Caco-2 (cell line): ENCODE results near the gene ZNF467. TPM values are rescaled to one million over a fixed set of nuclear protein-coding genes. Genes with fewer than 3 reads are reported as not detected.

Experiments
- BruUV-seq: library from RNA; stranded (reverse); fragments of 400-500 nt; replicated peaks from 2 replicates; lab custom pipeline; 2021; lab: Mats Ljungman, UMichigan
- CTCF ChIA-PET: fragments of 300-600 bp; sonication (Branson Sonifier 250); formaldehyde crosslinking; loops from one replicate; lab custom pipeline; 2022; ENCODE audit warnings: antibody characterized with exemption; lab: Charles Lee
- POLR2A ChIA-PET: fragments of 300-600 bp; sonication (Branson Sonifier 250); formaldehyde crosslinking; loops from one replicate; lab custom pipeline; 2022; ENCODE audit warnings: antibody characterized with exemption; lab: Charles Lee
- DNase-seq, 2 experiments: peaks; one replicate each; pipeline versions ENCODE4 v3.0.0 to v3.0.0-alpha.2; 2020 to 2022
- H3K27me3 ChIP-seq: replicated peaks from 2 replicates; pipeline ENCODE4 v1.6.0; 2011; ENCODE audit warnings: low read length; ENCODE audit not compliant: control insufficient read depth, insufficient read depth
- H3K36me3 ChIP-seq: 2 replicates; pipeline ENCODE4 v1.5.1; 2011; ENCODE audit warnings: low read length; ENCODE audit not compliant: control insufficient read depth, insufficient read depth
- H3K4me1 ChIP-seq: fragments of 250-450 bp; sonication (Bioruptor Pico); 2 replicates; pipeline ENCODE4 v1.5.1; 2020; ENCODE audit warnings: mild to moderate bottlenecking
- H3K4me3 ChIP-seq: 2 replicates; pipeline ENCODE4 v1.5.1; 2011; ENCODE audit warnings: low read depth, mild to moderate bottlenecking, control low read depth, low read length
- H3K9me3 ChIP-seq: fragments of 250-450 bp; sonication (Bioruptor Pico); 2 replicates; pipeline ENCODE4 v1.5.1; 2020; ENCODE audit warnings: mild to moderate bottlenecking, moderate library complexity
- H3K27ac Mint-ChIP-seq: one replicate; pipeline ENCODE4 v1.8.0; 2022; ENCODE audit warnings: mixed read lengths; ENCODE audit not compliant: unreplicated experiment
- H3K27me3 Mint-ChIP-seq: one replicate; pipeline ENCODE4 v1.8.0; 2022; ENCODE audit warnings: mixed read lengths; ENCODE audit not compliant: insufficient read depth, unreplicated experiment
- H3K36me3 Mint-ChIP-seq: one replicate; pipeline ENCODE4 v1.8.0; 2022; ENCODE audit warnings: mild to moderate bottlenecking, mixed read lengths; ENCODE audit not compliant: insufficient read depth, unreplicated experiment
- H3K4me1 Mint-ChIP-seq: one replicate; pipeline ENCODE4 v1.8.0; 2022; ENCODE audit warnings: low read depth, mixed read lengths; ENCODE audit not compliant: unreplicated experiment
- H3K4me3 Mint-ChIP-seq: one replicate; pipeline ENCODE4 v1.8.0; 2022; ENCODE audit warnings: mild to moderate bottlenecking, moderate library complexity, mixed read lengths; ENCODE audit not compliant: unreplicated experiment
- H3K9me3 Mint-ChIP-seq: one replicate; pipeline ENCODE4 v1.8.0; 2022; ENCODE audit warnings: mixed read lengths; ENCODE audit not compliant: unreplicated experiment
- intact Hi-C: fragments of 100-400 bp; cut with micrococcal nuclease; formaldehyde crosslinking; loops from one replicate; pipeline ENCODE4 v1.10.0; 2022; ENCODE audit not compliant: unreplicated experiment
- total RNA-seq: library from RNA; stranded (reverse); gene quantifications from 2 replicates; pipeline ENCODE4 v1.2.3, GENCODE V29; 2022
- TF ChIP-seq, protein P1 (sequence below), 2 experiments: fragments of 200-600 bp in 1 of 2; IDR thresholded peaks; 1 replicate in 1 of 2; 2 replicates in 1 of 2; pipeline versions ENCODE4 v1.5.1 to v1.8.0; 2011 to 2022; ENCODE audit warnings: antibody characterized with exemption in 1 of 2, control low read depth in 1 of 2, inconsistent platforms in 1 of 2, low read depth in 1 of 2, low read length in 1 of 2, mild to moderate bottlenecking in 1 of 2, moderate library complexity in 1 of 2; ENCODE audit not compliant: insufficient read depth in 1 of 2, severe bottlenecking in 1 of 2, unreplicated experiment in 1 of 2

Gene ZNF467
- total RNA-seq, 1 experiment from 2014 or later = 1.7 TPM

DNA sequence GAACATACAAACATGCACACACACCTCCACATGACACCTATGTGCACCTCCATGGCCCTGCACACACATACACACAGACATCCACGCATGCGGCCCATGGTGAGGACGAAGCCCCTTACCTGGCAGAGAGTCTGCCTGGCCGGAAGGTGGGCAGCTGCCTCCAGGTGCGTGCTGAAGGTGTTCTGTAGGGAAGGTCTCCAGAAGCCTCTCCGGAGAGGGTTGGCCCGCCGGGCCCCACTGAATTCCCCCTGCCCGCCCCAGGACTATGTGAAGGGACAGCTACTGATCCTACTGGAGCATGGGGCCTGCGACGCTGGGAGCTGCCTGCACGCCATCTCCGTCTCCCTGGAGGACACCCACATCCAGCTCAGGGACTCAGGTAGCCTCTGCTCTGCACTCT is 8.5 kb upstream of the ZNF467 start:
- H3K4me3 Mint-ChIP-seq = no peak overlapping the region

DNA sequence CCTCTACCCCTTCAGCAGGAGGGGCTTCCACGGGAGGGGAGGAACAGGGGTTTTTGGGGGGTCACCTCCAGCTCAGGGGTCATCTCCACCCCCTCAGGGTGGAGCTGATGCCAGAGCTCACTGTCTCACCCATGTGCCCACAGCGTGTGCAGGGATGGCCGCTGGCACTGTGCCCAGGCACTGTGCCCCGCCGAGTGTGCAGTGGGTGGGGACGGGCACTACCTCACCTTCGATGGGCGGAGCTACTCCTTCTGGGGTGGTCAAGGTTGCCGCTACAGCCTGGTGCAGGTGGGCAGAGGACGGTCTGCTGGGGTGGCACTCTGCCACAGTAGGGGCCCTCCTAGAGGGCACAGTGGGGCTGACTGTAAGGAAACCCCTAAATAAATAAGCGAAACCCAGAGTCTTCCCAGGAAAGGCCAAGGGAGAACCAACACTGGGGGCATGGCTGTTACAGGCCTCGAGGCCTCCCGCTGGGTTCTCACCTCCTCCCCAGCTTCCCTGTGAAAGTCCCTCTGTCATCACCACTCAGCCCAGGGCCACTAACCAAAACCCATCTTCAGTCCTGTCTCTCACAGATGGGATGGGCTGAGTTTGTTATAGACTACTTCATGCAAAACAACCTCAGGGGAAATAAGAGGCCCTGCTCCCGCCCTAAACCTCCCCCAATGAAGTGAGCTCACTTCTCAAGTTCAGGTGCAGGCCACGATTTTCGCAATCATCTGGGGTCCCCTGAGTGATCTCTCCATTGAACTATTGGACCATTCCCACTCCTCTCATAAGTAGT is 7.4 kb upstream of the ZNF467 start:
- no peaks in the 10 kb centered on the region for H3K9me3 Mint-ChIP-seq
- H3K27me3 Mint-ChIP-seq = peaks cover 7% of the 10 kb centered on the region
- POLR2A ChIA-PET = no interaction called here
- no peak overlapping the region for H3K4me3 ChIP-seq
- intact Hi-C loops = no loop called here
- H3K9me3 ChIP-seq = no peaks in the 10 kb centered on the region
- no peaks in the 10 kb centered on the region for H3K4me1 ChIP-seq
- H3K36me3 ChIP-seq = no peaks in the 10 kb centered on the region
- H3K27me3 ChIP-seq = no peaks in the 10 kb centered on the region
- no TSS peak for BruUV-seq
- no peak overlapping the region for H3K4me3 Mint-ChIP-seq
- no peak overlapping the region for H3K27ac Mint-ChIP-seq
- DNase-seq = no peak
- TF ChIP-seq, protein P1, sequence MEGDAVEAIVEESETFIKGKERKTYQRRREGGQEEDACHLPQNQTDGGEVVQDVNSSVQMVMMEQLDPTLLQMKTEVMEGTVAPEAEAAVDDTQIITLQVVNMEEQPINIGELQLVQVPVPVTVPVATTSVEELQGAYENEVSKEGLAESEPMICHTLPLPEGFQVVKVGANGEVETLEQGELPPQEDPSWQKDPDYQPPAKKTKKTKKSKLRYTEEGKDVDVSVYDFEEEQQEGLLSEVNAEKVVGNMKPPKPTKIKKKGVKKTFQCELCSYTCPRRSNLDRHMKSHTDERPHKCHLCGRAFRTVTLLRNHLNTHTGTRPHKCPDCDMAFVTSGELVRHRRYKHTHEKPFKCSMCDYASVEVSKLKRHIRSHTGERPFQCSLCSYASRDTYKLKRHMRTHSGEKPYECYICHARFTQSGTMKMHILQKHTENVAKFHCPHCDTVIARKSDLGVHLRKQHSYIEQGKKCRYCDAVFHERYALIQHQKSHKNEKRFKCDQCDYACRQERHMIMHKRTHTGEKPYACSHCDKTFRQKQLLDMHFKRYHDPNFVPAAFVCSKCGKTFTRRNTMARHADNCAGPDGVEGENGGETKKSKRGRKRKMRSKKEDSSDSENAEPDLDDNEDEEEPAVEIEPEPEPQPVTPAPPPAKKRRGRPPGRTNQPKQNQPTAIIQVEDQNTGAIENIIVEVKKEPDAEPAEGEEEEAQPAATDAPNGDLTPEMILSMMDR (IDR thresholded peaks at IDR 0.05; ENCODE audit: insufficient read depth in 1 of 2, low read depth in 1 of 2, low read length in 1 of 2, severe bottlenecking in 1 of 2, unreplicated experiment in 1 of 2) = no peak
- no peaks in the 10 kb centered on the region for H3K4me1 Mint-ChIP-seq
- H3K36me3 Mint-ChIP-seq = no peaks in the 10 kb centered on the region
- CTCF ChIA-PET = interaction anchor here (0.7 kb wide), 1 partner anchor 89 kb away, joined by 3 read pairs; no protein-coding TSS in a partner anchor

More for the DNA sequence above, 8.5 kb upstream of the ZNF467 start:
- Histone ChIP-seq H3K4me3 (no peak overlapping the region), H3K27me3 (no peaks in the 10 kb centered on the region), H3K9me3 (no peaks in the 10 kb centered on the region), H3K36me3 (no peaks in the 10 kb centered on the region), H3K4me1 (no peaks in the 10 kb centered on the region)
- BruUV-seq = no TSS peak
- ChIA-PET POLR2A (no interaction called here), CTCF (no interaction called here)
- no peaks in the 10 kb centered on the region for H3K9me3 Mint-ChIP-seq
- H3K27me3 Mint-ChIP-seq = peaks cover 3% of the 10 kb centered on the region
- H3K27ac Mint-ChIP-seq = no peak overlapping the region
- intact Hi-C loops = no loop called here
- H3K4me1 Mint-ChIP-seq = no peaks in the 10 kb centered on the region
- no peaks in the 10 kb centered on the region for H3K36me3 Mint-ChIP-seq
- no peak for DNase-seq
- TF ChIP-seq, protein P1 (IDR thresholded peaks at IDR 0.05; ENCODE audit: insufficient read depth in 1 of 2, low read depth in 1 of 2, low read length in 1 of 2, severe bottlenecking in 1 of 2, unreplicated experiment in 1 of 2) = no peak

DNA sequence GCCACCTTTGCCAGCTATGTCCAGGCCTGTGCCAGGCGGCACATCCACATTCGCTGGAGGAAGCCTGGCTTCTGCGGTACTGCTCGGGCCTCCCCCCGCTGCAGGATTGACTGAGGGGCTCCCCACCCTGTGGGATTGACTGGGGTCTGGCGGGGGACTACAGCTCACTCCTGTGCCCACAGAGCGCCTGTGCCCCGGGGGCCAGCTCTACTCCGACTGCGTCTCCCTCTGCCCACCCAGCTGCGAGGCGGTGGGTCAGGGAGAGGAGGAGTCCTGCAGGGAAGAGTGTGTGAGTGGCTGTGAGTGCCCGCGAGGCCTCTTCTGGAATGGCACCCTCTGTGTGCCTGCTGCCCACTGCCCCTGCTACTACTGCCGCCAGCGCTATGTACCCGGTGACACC is 6.7 kb upstream of the ZNF467 start:
- no peaks in the 10 kb centered on the region for H3K9me3 Mint-ChIP-seq
- H3K27ac Mint-ChIP-seq = no peak overlapping the region
- Histone ChIP-seq H3K4me3 (no peak overlapping the region), H3K4me1 (no peaks in the 10 kb centered on the region), H3K9me3 (no peaks in the 10 kb centered on the region), H3K27me3 (no peaks in the 10 kb centered on the region), H3K36me3 (no peaks in the 10 kb centered on the region)
- TF ChIP-seq, protein P1 (IDR thresholded peaks at IDR 0.05; ENCODE audit: insufficient read depth in 1 of 2, low read depth in 1 of 2, low read length in 1 of 2, severe bottlenecking in 1 of 2, unreplicated experiment in 1 of 2) = no peak
- no TSS peak for BruUV-seq
- intact Hi-C loops = no loop called here
- H3K27me3 Mint-ChIP-seq = peaks cover 7% of the 10 kb centered on the region
- CTCF ChIA-PET = no interaction called here
- POLR2A ChIA-PET = no interaction called here
- no peak for DNase-seq
- no peaks in the 10 kb centered on the region for H3K36me3 Mint-ChIP-seq
- H3K4me3 Mint-ChIP-seq = no peak overlapping the region
- H3K4me1 Mint-ChIP-seq = no peaks in the 10 kb centered on the region
